Nephron (organoid): ENCODE results near the gene DFFB.

Experiments used
- H3K27ac Mint-ChIP-seq, 3 experiments: 2 replicates each; pipeline ENCODE4 v1.8.0; 2020; ENCODE audit warnings: mixed read lengths in 3 of 3, mild to moderate bottlenecking in 2 of 3, moderate library complexity in 1 of 3
- H3K27me3 Mint-ChIP-seq: 2 replicates; pipeline ENCODE4 v1.8.0; 2021; ENCODE audit warnings: low read depth, mild to moderate bottlenecking, moderate library complexity, mixed read lengths
- H3K36me3 Mint-ChIP-seq: 2 replicates; pipeline ENCODE4 v1.8.0; 2020; ENCODE audit warnings: low read depth, mixed read lengths
- H3K4me1 Mint-ChIP-seq: 2 replicates; pipeline ENCODE4 v1.8.0; 2020; ENCODE audit warnings: mixed read lengths
- H3K4me3 Mint-ChIP-seq, 3 experiments: 2 replicates each; pipeline ENCODE4 v1.8.0; 2020; ENCODE audit warnings: mild to moderate bottlenecking in 3 of 3, mixed read lengths in 3 of 3, moderate library complexity in 2 of 3
- H3K9me3 Mint-ChIP-seq: 2 replicates; pipeline ENCODE4 v1.8.0; 2020; ENCODE audit warnings: mixed read lengths
- TF ChIP-seq, protein P1 (sequence below), 3 experiments: fragments of 200-600 bp; sonication (generic); IDR thresholded peaks; one replicate each; pipeline ENCODE4 v1.5.0; 2021; ENCODE audit warnings: antibody characterized with exemption in 3 of 3; ENCODE audit not compliant: unreplicated experiment in 3 of 3

The DFFB gene

GRCh38 chr1:3906672-3907020, 49.4 kb downstream of the DFFB start:
- Mint-ChIP-seq H3K27me3 (peaks cover 28% of the 10 kb centered on the region), H3K9me3 (no peaks in the 10 kb centered on the region), H3K27ac (no peak overlapping the region), H3K36me3 (no peaks in the 10 kb centered on the region), H3K4me3 (no peak overlapping the region), H3K4me1 (peaks cover 37% of the 10 kb centered on the region)
- TF ChIP-seq, protein P1, sequence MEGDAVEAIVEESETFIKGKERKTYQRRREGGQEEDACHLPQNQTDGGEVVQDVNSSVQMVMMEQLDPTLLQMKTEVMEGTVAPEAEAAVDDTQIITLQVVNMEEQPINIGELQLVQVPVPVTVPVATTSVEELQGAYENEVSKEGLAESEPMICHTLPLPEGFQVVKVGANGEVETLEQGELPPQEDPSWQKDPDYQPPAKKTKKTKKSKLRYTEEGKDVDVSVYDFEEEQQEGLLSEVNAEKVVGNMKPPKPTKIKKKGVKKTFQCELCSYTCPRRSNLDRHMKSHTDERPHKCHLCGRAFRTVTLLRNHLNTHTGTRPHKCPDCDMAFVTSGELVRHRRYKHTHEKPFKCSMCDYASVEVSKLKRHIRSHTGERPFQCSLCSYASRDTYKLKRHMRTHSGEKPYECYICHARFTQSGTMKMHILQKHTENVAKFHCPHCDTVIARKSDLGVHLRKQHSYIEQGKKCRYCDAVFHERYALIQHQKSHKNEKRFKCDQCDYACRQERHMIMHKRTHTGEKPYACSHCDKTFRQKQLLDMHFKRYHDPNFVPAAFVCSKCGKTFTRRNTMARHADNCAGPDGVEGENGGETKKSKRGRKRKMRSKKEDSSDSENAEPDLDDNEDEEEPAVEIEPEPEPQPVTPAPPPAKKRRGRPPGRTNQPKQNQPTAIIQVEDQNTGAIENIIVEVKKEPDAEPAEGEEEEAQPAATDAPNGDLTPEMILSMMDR (IDR thresholded peaks at IDR 0.05; ENCODE audit: unreplicated experiment in 3 of 3), result no peak

- TF ChIP-seq, protein P1 (IDR thresholded peaks at IDR 0.05; ENCODE audit: unreplicated experiment in 3 of 3), result no peak
- Mint-ChIP-seq H3K36me3 (no peaks in the 10 kb centered on the region), H3K9me3 (no peaks in the 10 kb centered on the region)
Observed at GRCh38 chr1:3907031-3907534, 49.8 kb downstream of the DFFB start.

DNA sequence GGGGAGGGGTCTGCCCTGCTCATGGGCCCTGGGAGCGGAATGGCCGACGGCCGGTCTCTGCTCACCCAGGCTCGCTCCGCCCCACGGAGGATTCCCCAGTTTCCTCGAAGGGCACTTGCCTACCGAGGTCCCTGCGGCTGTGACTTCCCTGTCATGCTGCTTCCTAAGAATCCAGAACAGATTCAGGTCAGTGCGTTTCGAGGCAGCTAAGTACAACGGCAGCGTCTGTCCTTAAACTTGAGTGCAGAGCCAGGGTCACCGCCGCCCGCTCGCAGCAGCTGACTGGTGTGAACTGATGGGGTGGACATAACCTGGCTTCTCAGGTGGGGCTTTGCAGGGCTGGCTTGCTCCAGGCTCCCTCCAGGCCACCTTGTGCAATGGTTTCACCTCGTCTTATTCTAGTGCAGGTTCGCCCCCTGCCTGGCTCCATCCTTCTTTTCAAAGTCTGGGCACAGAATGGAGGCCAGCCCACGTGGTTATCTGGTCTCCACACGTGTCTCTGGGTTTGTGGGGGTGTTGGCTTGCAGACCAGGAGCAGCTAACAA, 50.4 kb downstream of the DFFB start:
- H3K9me3 Mint-ChIP-seq, result no peaks in the 10 kb centered on the region
- TF ChIP-seq, protein P1 (IDR thresholded peaks at IDR 0.05; ENCODE audit: unreplicated experiment in 3 of 3), result no peak
- H3K36me3 Mint-ChIP-seq, result no peaks in the 10 kb centered on the region
- H3K4me3 Mint-ChIP-seq, result no peak overlapping the region
- H3K27me3 Mint-ChIP-seq, result peaks cover 31% of the 10 kb centered on the region
- no peak overlapping the region for H3K27ac Mint-ChIP-seq
- H3K4me1 Mint-ChIP-seq, result peaks cover 33% of the 10 kb centered on the region

More at GRCh38 chr1:3907031-3907534, 49.8 kb downstream of the DFFB start:
- peaks cover 37% of the 10 kb centered on the region for H3K4me1 Mint-ChIP-seq
- peaks cover 31% of the 10 kb centered on the region for H3K27me3 Mint-ChIP-seq
- H3K27ac Mint-ChIP-seq, result no peak overlapping the region
- no peak overlapping the region for H3K4me3 Mint-ChIP-seq

GRCh38 chr1:3908886-3909517, 51.7 kb downstream of the DFFB start:
- no peaks in the 10 kb centered on the region for H3K36me3 Mint-ChIP-seq

GRCh38 chr1:3909615-3910014, 52.3 kb downstream of the DFFB start:
- Mint-ChIP-seq H3K27ac (no peak overlapping the region), H3K36me3 (no peaks in the 10 kb centered on the region), H3K4me3 (no peak overlapping the region), H3K27me3 (peaks cover 28% of the 10 kb centered on the region), H3K4me1 (peaks cover 17% of the 10 kb centered on the region), H3K9me3 (no peaks in the 10 kb centered on the region)
- TF ChIP-seq, protein P1 (IDR thresholded peaks at IDR 0.05; ENCODE audit: unreplicated experiment in 3 of 3), result no peak

More at GRCh38 chr1:3908886-3909517, 51.7 kb downstream of the DFFB start:
- peaks cover 28% of the 10 kb centered on the region for H3K27me3 Mint-ChIP-seq
- TF ChIP-seq, protein P1 (IDR thresholded peaks at IDR 0.05; ENCODE audit: unreplicated experiment in 3 of 3), result no peak
- peaks cover 20% of the 10 kb centered on the region for H3K4me1 Mint-ChIP-seq
- no peak overlapping the region for H3K27ac Mint-ChIP-seq
- H3K4me3 Mint-ChIP-seq, result no peak overlapping the region
- H3K9me3 Mint-ChIP-seq, result no peaks in the 10 kb centered on the region
